Epidermal melanocyte (primary cell): ENCODE data around the gene SLC38A7.
A peak's percentile ranks its signal among the peaks of the same experiment; 100 is the strongest.
"Not testable (repeated sequence)": the region's sequence is repeated elsewhere in the genome, so short reads cannot be mapped to it uniquely, and the experiment has no call there.

Source experiments
- DNase-seq: peaks from one replicate; pipeline ENCODE4 v3.0.0; 2011; ENCODE audit warnings: low spot score; ENCODE audit not compliant: insufficient read length

Gene SLC38A7

GRCh38 chr16:58637021-58637420, 47.5 kb downstream of the SLC38A7 start:
- DNase-seq: not testable (repeated sequence)

DNA sequence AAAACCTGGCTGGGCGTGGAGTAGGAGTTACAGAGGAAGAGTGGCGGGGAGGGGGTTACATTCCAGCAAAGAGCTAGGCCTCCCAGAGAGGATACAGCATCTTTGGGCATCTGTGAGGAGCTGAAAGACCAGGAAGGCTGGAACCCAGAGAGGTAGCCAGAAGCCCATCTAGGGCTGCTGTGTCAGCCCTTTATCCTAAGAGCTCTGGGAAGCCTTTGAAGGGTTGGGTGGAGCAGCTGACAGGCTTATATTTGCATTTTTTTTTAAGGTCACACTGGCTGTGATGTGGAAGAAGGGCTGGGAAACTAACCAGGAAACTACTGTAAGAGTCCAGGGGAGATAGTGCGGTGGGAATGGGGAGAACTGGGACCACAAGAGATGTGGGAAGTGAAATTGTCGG, 48.1 kb downstream of the SLC38A7 start:
- DNase-seq: no peak

GRCh38 chr16:58635502-58635901, 49.1 kb downstream of the SLC38A7 start:
- no peak for DNase-seq

GRCh38 chr16:58634265-58634802, 50.2 kb downstream of the SLC38A7 start:
- no peak for DNase-seq

- peak; percentile 86 for DNase-seq
These were observed 54.6 kb downstream of the SLC38A7 start, which contains the start of gene CNOT1 for GRCh38 chr16:58629733-58630640. Gene CNOT1, minus strand, starts transcription at chr16:58629826. Its CDS starts 30,489 bp downstream, at chr16:58599337.

DNA sequence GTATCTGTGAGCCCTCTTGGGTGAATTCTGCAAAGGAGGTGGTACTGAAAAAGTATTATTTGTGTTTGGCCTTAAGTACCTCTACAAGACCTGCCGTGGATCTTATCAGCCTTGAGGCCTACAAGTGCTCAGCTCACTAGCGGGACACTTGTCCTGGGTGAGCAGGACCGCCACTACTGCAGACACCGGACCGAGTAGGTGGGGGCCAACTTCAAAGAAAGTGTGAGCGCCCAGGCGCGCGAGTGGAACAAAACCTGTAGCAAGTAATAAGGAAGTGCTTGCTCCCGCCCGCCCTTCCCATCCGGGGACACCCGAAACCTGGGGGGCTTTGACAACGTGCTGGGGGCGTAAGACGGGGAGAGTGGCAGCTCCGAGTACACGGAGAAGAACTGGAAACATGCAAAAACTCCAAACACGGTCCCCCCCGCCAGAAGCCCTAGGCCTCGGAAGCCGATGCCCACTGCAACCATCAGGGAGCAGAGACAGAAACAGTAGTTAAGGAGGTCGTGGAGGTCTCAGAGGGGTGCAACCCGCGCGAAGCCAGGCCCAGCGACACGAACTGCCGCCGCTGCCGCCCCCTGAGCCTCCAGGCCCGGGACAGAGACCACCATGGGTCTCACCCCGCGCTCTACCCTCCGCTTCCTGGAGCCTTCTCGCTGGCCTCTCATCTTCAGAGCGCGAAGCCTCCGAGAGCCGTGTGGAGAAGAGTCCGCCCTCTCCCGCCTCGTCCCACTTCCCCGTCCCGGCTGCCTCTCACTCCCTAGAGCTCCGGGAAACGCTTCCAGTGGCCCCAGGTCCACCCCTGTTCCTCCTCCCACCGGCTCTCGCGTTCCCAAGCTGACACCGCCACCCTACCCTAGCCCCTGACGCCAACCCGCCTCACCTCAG, 55.5 kb downstream of the SLC38A7 start:
- DNase-seq: no peak

DNA sequence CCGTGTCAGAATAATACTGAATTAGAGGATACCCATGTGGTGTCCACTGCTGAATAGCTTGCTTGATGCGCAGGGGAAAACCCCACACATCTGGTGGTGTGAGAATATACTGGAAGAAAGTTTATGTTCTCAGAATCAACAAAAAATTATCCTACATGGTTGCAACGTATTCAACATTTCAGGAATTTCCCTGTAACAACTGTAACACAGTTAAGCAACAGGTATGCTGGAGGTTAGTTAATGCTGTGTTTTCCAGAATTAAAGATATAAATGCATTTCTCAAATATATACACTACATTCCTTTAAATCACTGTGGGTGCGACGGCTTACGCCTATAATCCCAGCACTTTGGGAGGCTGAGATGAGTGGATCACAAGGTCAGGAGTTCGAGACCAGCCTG, 60.4 kb downstream of the SLC38A7 start:
- no peak for DNase-seq

DNA sequence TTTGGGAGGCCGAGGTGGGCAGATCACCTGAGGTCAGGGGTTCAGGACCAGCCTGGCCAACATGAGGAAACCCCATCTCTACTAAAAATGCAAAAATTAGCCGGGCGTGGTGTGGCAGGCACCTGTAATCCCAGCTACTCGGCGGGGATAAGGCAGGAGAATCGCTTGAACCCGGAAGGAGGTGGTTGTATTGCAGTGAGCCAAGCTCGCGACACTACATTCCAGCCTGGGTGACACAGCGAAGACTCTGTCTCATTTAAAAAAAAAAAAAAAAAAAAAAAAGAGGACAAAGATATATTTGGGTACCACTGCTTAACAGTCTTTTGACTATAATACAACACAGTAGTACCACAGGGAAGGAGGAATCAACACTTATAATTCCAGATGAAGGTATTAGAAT, 64.2 kb downstream of the SLC38A7 start:
- no peak for DNase-seq

DNA sequence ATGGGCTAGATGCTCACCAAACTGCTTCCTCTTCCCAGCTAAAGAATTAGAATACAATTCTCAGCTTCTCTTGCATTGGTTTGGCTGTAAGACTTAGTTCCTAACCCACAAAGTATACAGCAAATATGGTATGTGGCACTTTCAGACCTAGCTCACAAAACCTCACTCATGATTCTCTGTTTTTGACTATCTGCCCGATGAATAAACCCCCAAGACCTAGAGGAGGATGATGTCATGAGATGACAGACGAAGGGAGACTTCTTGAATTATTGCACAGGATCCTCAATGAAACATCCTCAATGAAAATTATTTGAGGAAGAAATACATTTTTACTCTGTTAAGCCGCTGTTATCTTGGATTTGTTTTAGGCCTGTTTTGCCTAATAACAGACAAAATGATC, 69.3 kb downstream of the SLC38A7 start:
- DNase-seq: no peak
